ENCODE results near the gene IL36A. TPM values are rescaled to one million over a fixed set of nuclear protein-coding genes. Genes with fewer than 3 reads are reported as not detected.

IL36A gene
- total and polyA plus RNA-seq, 2 donors from 2014 or later = not detected

DNA sequence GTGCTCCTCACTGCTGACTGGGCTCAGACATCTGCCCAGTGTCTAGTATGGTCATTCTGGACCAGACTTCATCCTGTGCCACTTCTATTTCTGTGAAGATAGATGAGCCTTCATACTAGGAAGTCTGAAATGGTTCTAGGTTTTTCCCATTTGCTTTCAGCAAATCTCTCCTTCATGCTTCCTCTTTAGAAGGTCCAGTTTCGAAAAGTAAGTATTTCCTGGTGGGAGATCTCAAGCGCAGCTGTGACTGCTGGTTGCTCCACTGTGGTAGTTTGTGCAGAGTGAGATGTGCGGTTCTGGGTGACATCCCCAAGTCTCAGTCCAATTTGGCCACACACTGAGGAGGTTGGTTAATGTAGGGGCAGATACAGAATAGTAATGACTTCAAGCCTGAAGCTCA lies 33.0 kb downstream of the IL36A start:
- intact Hi-C loops (cut with DNase I) = no loop called here
- DNase-seq (no peak), FAIRE-seq (no peak)
- H3K27ac ChIP-seq (ENCODE audit: low read depth in 2 of 2, low read length in 2 of 2) = no peak overlapping the region
- H3K9ac ChIP-seq (ENCODE audit: low read length in 3 of 3) = no peak overlapping the region
- H3K4me3 ChIP-seq (ENCODE audit: low read length in 3 of 3) = no peak overlapping the region
- no peaks in the 10 kb centered on the region for H3K4me1 ChIP-seq (ENCODE audit: control insufficient read depth in 2 of 3, insufficient read depth in 2 of 3, low read depth in 1 of 3, low read length in 3 of 3)
- no peak for TF ChIP-seq CTCF (IDR thresholded peaks at IDR 0.05; ENCODE audit: borderline replicate concordance, extremely low read depth, insufficient read depth)
- no peaks in the 10 kb centered on the region for H3K36me3 ChIP-seq (ENCODE audit: control insufficient read depth in 2 of 3, insufficient read depth in 3 of 3, low read length in 3 of 3)
- H3K9me3 ChIP-seq (ENCODE audit: control insufficient read depth in 2 of 3, insufficient read depth in 1 of 3, low read length in 3 of 3) = no peaks in the 10 kb centered on the region
- H3K27me3 ChIP-seq (ENCODE audit: control insufficient read depth, insufficient read depth, low read length) = no peaks in the 10 kb centered on the region

GRCh38 chr2:113039158-113039557 lies 33.9 kb downstream of the IL36A start:
- FAIRE-seq (no peak), DNase-seq (no peak)
- Histone ChIP-seq H3K4me3 (ENCODE audit: low read length in 3 of 3) (no peak overlapping the region), H3K36me3 (ENCODE audit: control insufficient read depth in 2 of 3, insufficient read depth in 3 of 3, low read length in 3 of 3) (no peaks in the 10 kb centered on the region), H3K27me3 (ENCODE audit: control insufficient read depth, insufficient read depth, low read length) (no peaks in the 10 kb centered on the region), H3K9me3 (ENCODE audit: control insufficient read depth in 2 of 3, insufficient read depth in 1 of 3, low read length in 3 of 3) (no peaks in the 10 kb centered on the region), H3K9ac (ENCODE audit: low read length in 3 of 3) (no peak overlapping the region), H3K27ac (ENCODE audit: low read depth in 2 of 2, low read length in 2 of 2) (no peak overlapping the region), H3K4me1 (ENCODE audit: control insufficient read depth in 2 of 3, insufficient read depth in 2 of 3, low read depth in 1 of 3, low read length in 3 of 3) (no peaks in the 10 kb centered on the region)
- no peak for TF ChIP-seq CTCF (IDR thresholded peaks at IDR 0.05; ENCODE audit: borderline replicate concordance, extremely low read depth, insufficient read depth)
- intact Hi-C loops (cut with DNase I) = no loop called here

GRCh38 chr2:113039719-113040118 lies 34.5 kb downstream of the IL36A start:
- intact Hi-C loops (cut with DNase I) = no loop called here
- Histone ChIP-seq H3K9ac (ENCODE audit: low read length in 3 of 3) (no peak overlapping the region), H3K4me1 (ENCODE audit: control insufficient read depth in 2 of 3, insufficient read depth in 2 of 3, low read depth in 1 of 3, low read length in 3 of 3) (no peaks in the 10 kb centered on the region), H3K9me3 (ENCODE audit: control insufficient read depth in 2 of 3, insufficient read depth in 1 of 3, low read length in 3 of 3) (no peaks in the 10 kb centered on the region), H3K27me3 (ENCODE audit: control insufficient read depth, insufficient read depth, low read length) (no peaks in the 10 kb centered on the region), H3K27ac (ENCODE audit: low read depth in 2 of 2, low read length in 2 of 2) (no peak overlapping the region), H3K4me3 (ENCODE audit: low read length in 3 of 3) (no peak overlapping the region), H3K36me3 (ENCODE audit: control insufficient read depth in 2 of 3, insufficient read depth in 3 of 3, low read length in 3 of 3) (no peaks in the 10 kb centered on the region)
- no peak for TF ChIP-seq CTCF (IDR thresholded peaks at IDR 0.05; ENCODE audit: borderline replicate concordance, extremely low read depth, insufficient read depth)
- DNase-seq (no peak), FAIRE-seq (no peak)

DNA sequence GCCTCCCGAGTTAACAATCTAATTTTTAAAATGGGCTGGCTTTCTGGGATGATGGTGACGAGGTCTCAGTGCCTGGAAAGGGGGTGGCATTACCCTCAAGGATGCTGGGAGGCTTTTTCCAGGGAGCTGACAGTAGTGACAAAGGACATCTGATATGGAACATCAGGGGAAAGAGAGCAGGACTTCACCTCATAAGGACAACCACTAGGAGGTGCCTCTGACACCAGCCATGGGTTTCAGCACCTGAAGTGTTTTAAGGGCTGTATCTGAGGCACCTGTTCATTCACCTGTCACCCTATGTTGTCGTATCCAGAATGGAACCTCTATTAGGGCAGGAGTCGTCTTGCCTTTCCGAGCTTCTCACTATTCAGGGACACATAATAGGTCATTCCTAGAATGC lies 36.6 kb downstream of the IL36A start:
- H3K4me1 ChIP-seq (ENCODE audit: control insufficient read depth in 2 of 3, insufficient read depth in 2 of 3, low read depth in 1 of 3, low read length in 3 of 3) = no peaks in the 10 kb centered on the region
- DNase-seq = no peak
- no peak for FAIRE-seq
- no peaks in the 10 kb centered on the region for H3K9me3 ChIP-seq (ENCODE audit: control insufficient read depth in 2 of 3, insufficient read depth in 1 of 3, low read length in 3 of 3)
- no peaks in the 10 kb centered on the region for H3K36me3 ChIP-seq (ENCODE audit: control insufficient read depth in 2 of 3, insufficient read depth in 3 of 3, low read length in 3 of 3)
- no peak overlapping the region for H3K27ac ChIP-seq (ENCODE audit: low read depth in 2 of 2, low read length in 2 of 2)
- H3K4me3 ChIP-seq (ENCODE audit: low read length in 3 of 3) = no peak overlapping the region
- no peak overlapping the region for H3K9ac ChIP-seq (ENCODE audit: low read length in 3 of 3)
- intact Hi-C loops (cut with DNase I) = no loop called here
- no peaks in the 10 kb centered on the region for H3K27me3 ChIP-seq (ENCODE audit: control insufficient read depth, insufficient read depth, low read length)
- no peak for TF ChIP-seq CTCF (IDR thresholded peaks at IDR 0.05; ENCODE audit: borderline replicate concordance, extremely low read depth, insufficient read depth)
